Fibroblast of pulmonary artery (primary cell): Measurements from ENCODE around the gene C3orf52.
A peak's percentile ranks its signal among the peaks of the same experiment; 100 is the strongest.
"Not testable (repeated sequence)": the region's sequence is repeated elsewhere in the genome, so short reads cannot be mapped to it uniquely, and the experiment has no call there.

Experiments
- DNase-seq: peaks from one replicate; pipeline ENCODE4 v3.0.0-alpha.2; 2010; ENCODE audit warnings: low read depth
- H3K4me3 ChIP-seq: replicated peaks from 2 replicates; pipeline ENCODE4 v1.5.1; 2011; ENCODE audit warnings: low read depth, mild to moderate bottlenecking, control low read depth, low read length, moderate library complexity
- CTCF ChIP-seq: IDR thresholded peaks from 2 replicates; pipeline ENCODE4 v1.5.1; 2011; ENCODE audit warnings: mild to moderate bottlenecking, control low read depth, low read length, inconsistent platforms; ENCODE audit errors: missing control alignments

C3orf52 gene

GRCh38 chr3:112047264-112047663 is 38.9 kb upstream of the C3orf52 start:
- no peak for TF ChIP-seq CTCF
- no peak overlapping the region for H3K4me3 ChIP-seq
- DNase-seq, result no peak

DNA sequence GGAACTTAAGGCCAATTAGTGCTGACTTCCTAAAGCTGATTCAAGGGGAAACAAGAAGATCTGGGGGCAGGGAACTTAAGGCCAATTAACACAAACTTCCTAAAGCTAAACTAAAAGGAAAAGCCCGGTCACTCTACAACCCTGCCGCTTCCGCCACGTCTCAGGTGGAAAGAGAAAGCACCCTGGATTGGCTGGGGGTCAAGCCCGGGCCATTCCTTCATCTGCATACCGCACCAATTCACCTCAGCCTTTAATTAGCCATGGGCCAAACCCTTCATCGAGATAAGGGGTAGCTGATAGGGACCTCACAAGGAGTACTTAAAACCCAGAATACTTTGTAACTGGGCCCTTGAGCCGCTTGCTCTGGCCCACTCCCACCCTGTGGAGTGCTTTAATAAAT is 37.3 kb upstream of the C3orf52 start:
- no peak for TF ChIP-seq CTCF
- no peak for DNase-seq
- no peak overlapping the region for H3K4me3 ChIP-seq

- H3K4me3 ChIP-seq, result no peak overlapping the region
- DNase-seq, result no peak
- TF ChIP-seq CTCF, result no peak
Observed at GRCh38 chr3:112053229-112053628, 33.0 kb upstream of the C3orf52 start.

- TF ChIP-seq CTCF, result no peak
- H3K4me3 ChIP-seq, result no peak overlapping the region
- DNase-seq, result peak; percentile 46
Observed at GRCh38 chr3:112056451-112056929, 29.7 kb upstream of the C3orf52 start.

- TF ChIP-seq CTCF, result no peak
- H3K4me3 ChIP-seq, result no peak overlapping the region
- no peak for DNase-seq
Observed at GRCh38 chr3:112059497-112059896, 26.7 kb upstream of the C3orf52 start.

DNA sequence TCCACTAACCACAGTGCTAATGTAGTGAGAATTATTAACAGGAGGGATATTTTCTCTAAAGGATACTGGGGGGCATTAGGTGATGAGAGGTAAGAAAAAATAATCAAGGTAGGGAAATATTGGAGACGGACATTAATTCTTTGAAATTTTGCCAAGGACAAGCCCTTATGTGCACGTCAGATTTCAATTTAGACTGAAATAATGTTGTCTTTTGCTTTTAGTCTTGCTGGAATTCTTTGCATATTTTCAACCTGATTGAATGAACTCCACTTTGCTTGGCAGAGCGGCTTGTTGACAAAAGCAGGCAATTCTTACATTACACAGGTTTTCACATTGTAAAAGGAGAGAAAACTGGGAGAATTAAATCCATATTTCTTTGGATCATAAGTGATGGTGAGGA is 25.0 kb upstream of the C3orf52 start:
- TF ChIP-seq CTCF, result no peak
- no peak overlapping the region for H3K4me3 ChIP-seq
- DNase-seq, result peak; percentile 60

DNA sequence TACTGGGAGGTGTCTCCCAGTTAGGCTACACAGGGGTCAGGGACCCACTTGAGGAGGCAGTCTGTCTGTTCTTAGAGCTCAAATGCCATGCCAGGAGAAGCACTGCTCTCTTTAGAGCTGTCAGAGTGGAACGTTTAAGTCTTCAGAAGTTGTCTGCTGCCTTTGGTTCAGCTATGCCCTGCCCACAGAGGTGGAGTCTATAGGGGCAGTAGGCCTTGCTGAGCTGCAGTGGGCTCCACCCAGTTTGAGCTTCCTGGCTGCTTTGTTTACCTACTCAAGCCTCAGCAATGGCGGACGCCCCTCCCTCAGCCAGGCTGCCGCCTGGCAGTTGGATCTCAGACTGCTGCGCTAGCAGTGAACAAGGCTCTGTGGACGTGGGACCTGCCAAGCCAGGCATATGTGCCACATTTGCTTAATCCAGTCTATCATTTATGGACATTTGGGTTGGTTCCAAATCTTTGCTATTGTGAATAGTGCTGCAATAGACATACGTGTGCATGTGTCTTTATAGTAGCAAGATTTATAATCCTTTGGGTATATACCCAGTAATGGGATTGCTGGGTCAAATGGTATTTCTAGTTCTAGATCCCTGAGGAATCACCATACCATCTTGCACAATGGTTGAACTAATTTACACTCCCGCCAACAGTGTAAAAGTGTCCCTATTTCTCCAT is 13.7 kb upstream of the C3orf52 start:
- not testable (repeated sequence) for H3K4me3 ChIP-seq, DNase-seq
